Endothelial cell of umbilical vein (primary cell): ENCODE data around the gene SAMD5. TPM values are rescaled to one million over a fixed set of nuclear protein-coding genes. Genes with fewer than 3 reads are reported as not detected.

Source experiments
- BruUV-seq: library from RNA; stranded (reverse); fragments of 400-500 nt; replicated peaks from 2 replicates; lab custom pipeline; 2021; lab: Mats Ljungman, UMichigan
- CTCF ChIA-PET: fragments of 300-600, 350-600 bp; sonication (Branson Sonifier 250); formaldehyde crosslinking; loops from one replicate; lab custom pipeline; 2021; ENCODE audit warnings: antibody characterized with exemption, inconsistent platforms; lab: Charles Lee
- POLR2A ChIA-PET: fragments of 300-600, 350-600 bp; sonication (Branson Sonifier 250); formaldehyde crosslinking; loops from one replicate; lab custom pipeline; 2021; ENCODE audit warnings: antibody characterized with exemption, inconsistent platforms; lab: Charles Lee
- DNase-seq: peaks from one replicate; pipeline ENCODE4 v3.0.0-alpha.2; 2011; ENCODE audit warnings: low read depth, low spot score
- FAIRE-seq: peaks from 2 replicates; lab custom pipeline; 2011; peaks lifted over from hg19 to GRCh38; lab: Jason Lieb, UNC
- H2AFZ ChIP-seq: 2 replicates; pipeline ENCODE4 v1.6.0; 2012; ENCODE audit warnings: low read depth, low read length, control low read depth, inconsistent platforms
- H3K27ac ChIP-seq: 2 replicates; pipeline ENCODE4 v1.5.1; 2011; ENCODE audit warnings: low read depth, mild to moderate bottlenecking, control low read depth, low read length, moderate library complexity; ENCODE audit not compliant: insufficient read depth
- H3K27me3 ChIP-seq, 2 experiments: 2 replicates each; pipeline versions ENCODE4 v1.6.0 to v1.6.1; 2011; ENCODE audit warnings: low read length in 2 of 2, mixed read lengths in 1 of 2; ENCODE audit not compliant: control insufficient read depth in 2 of 2, insufficient read depth in 2 of 2
- H3K36me3 ChIP-seq, 2 experiments: 2 replicates in 1 of 2; 3 replicates in 1 of 2; pipeline ENCODE4 v1.5.1; 2011; ENCODE audit warnings: low read length in 2 of 2, mild to moderate bottlenecking in 1 of 2, moderate library complexity in 1 of 2; ENCODE audit not compliant: control insufficient read depth in 2 of 2, insufficient read depth in 2 of 2; ENCODE audit errors: extremely low read depth in 1 of 2
- H3K4me1 ChIP-seq: 3 replicates; pipeline ENCODE4 v1.5.1; 2011; ENCODE audit warnings: mild to moderate bottlenecking, low read length; ENCODE audit not compliant: control insufficient read depth, insufficient read depth; ENCODE audit errors: extremely low read depth
- H3K4me2 ChIP-seq: 2 replicates; pipeline ENCODE4 v1.6.1; 2011; ENCODE audit warnings: low read length, control low read depth, mixed read lengths; ENCODE audit not compliant: insufficient read depth
- H3K4me3 ChIP-seq, 3 experiments: fragments of 200-600 bp in 1 of 3; sonication (generic), shearing (Covaris generic) in 1 of 3; replicated peaks in 1 of 3; 2 replicates each; pipeline ENCODE4 v1.5.1; 2011 to 2016; ENCODE audit warnings: control low read depth in 3 of 3, low read length in 3 of 3, mild to moderate bottlenecking in 2 of 3, inconsistent platforms in 1 of 3, low read depth in 1 of 3, moderate library complexity in 1 of 3; ENCODE audit not compliant: insufficient read depth in 1 of 3
- H3K79me2 ChIP-seq: 2 replicates; pipeline ENCODE4 v1.6.0; 2012; ENCODE audit warnings: low read length, inconsistent platforms; ENCODE audit not compliant: control insufficient read depth, insufficient read depth
- H3K9ac ChIP-seq: replicated peaks from 2 replicates; pipeline ENCODE3; 2011; ENCODE audit warnings: low read length, control low read depth; ENCODE audit not compliant: insufficient read depth; ENCODE audit errors: extremely low read depth
- H3K9me1 ChIP-seq: replicated peaks from 3 replicates; pipeline ENCODE4 v1.6.0; 2011; ENCODE audit warnings: mild to moderate bottlenecking, low read length; ENCODE audit not compliant: control insufficient read depth, insufficient read depth; ENCODE audit errors: extremely low read depth
- H3K9me3 ChIP-seq: replicated peaks from 2 replicates; pipeline ENCODE4 v1.5.1; 2012; ENCODE audit warnings: low read length, inconsistent platforms; ENCODE audit not compliant: control insufficient read depth, insufficient read depth
- H4K20me1 ChIP-seq: replicated peaks from 2 replicates; pipeline ENCODE3; 2011; ENCODE audit warnings: mild to moderate bottlenecking, low read length; ENCODE audit not compliant: control insufficient read depth, insufficient read depth; ENCODE audit errors: extremely low read depth
- EZH2 ChIP-seq: IDR thresholded peaks from 2 replicates; pipeline ENCODE4 v1.6.1; 2012; ENCODE audit warnings: borderline replicate concordance, low read depth, mild to moderate bottlenecking, moderate library complexity, low read length, inconsistent platforms; ENCODE audit not compliant: severe bottlenecking
- FOS ChIP-seq: IDR thresholded peaks from 2 replicates; pipeline ENCODE4 v1.6.1; 2011; ENCODE audit warnings: mild to moderate bottlenecking, low read length, moderate library complexity, borderline replicate concordance; ENCODE audit not compliant: insufficient read depth
- GATA2 ChIP-seq: IDR thresholded peaks from 2 replicates; pipeline ENCODE4 v1.7.0; 2011; ENCODE audit warnings: low read depth, mild to moderate bottlenecking, moderate library complexity, mixed read lengths, low read length; ENCODE audit not compliant: insufficient read length, insufficient read depth
- JUN ChIP-seq: IDR thresholded peaks from 2 replicates; pipeline ENCODE4 v1.6.1; 2011; ENCODE audit warnings: borderline replicate concordance, low read depth; ENCODE audit not compliant: insufficient read length, insufficient read depth
- MAX ChIP-seq: IDR thresholded peaks from 2 replicates; pipeline ENCODE4 v1.6.1; 2011; ENCODE audit not compliant: insufficient read depth, insufficient read length
- MYC ChIP-seq: IDR thresholded peaks from one replicate; pipeline ENCODE4 v1.6.1; 2011; ENCODE audit warnings: mild to moderate bottlenecking, low read depth, low read length
- POLR2A ChIP-seq: IDR thresholded peaks from 2 replicates; pipeline ENCODE4 v1.6.1; 2012; ENCODE audit warnings: low read depth, mild to moderate bottlenecking, control low read depth, low read length
- POLR2AphosphoS5 ChIP-seq: IDR thresholded peaks from 2 replicates; pipeline ENCODE4 v1.6.1; 2012; ENCODE audit warnings: low read depth, mild to moderate bottlenecking, control low read depth, low read length, moderate library complexity; ENCODE audit not compliant: insufficient read depth
- dilution Hi-C: fragments of 300-500 bp; cut with MboI; formaldehyde crosslinking; loops from one replicate; pipeline ENCODE4 v1.15.0; 2019; ENCODE audit warnings: low sequenced_read_pairs; ENCODE audit not compliant: extremely low pct_ligation_motif_present
- intact Hi-C: fragments of 100-400 bp; cut with micrococcal nuclease; formaldehyde crosslinking; loops from one replicate; pipeline ENCODE4 v1.10.0; 2022
- polyA plus RNA-seq, 4 experiments: library from polyadenylated mRNA; depleted of rRNA in 3 of 4; stranded (reverse) in 3 of 4; unstranded in 1 of 4; fragments of >200 nt; gene quantifications; 2 replicates each; pipeline versions ENCODE4 v1.2.1 to v1.2.3, GENCODE V29; 2011 to 2012; ENCODE audit warnings: missing spikeins in 1 of 4
- total RNA-seq: library from RNA; stranded (reverse); gene quantifications from 2 replicates; pipeline ENCODE4 v1.2.3, GENCODE V29; 2021
- TF ChIP-seq, protein P1 (sequence below), 2 donors: IDR thresholded peaks; 1 replicate in 1 of 2; 2 replicates in 1 of 2; pipeline ENCODE4 v1.5.1; 2011; ENCODE audit warnings: low read length in 2 of 2, mild to moderate bottlenecking in 2 of 2, moderate library complexity in 2 of 2, control low read depth in 1 of 2, inconsistent platforms in 1 of 2, low read depth in 1 of 2; ENCODE audit not compliant: insufficient read depth in 1 of 2; ENCODE audit errors: extremely low read depth in 1 of 2

SAMD5 gene
- total and polyA plus RNA-seq, 2 donors (not counting 3 experiments of a cell fraction or from before 2014, with no cell fraction given), result 0.75 to 6.9 TPM

DNA sequence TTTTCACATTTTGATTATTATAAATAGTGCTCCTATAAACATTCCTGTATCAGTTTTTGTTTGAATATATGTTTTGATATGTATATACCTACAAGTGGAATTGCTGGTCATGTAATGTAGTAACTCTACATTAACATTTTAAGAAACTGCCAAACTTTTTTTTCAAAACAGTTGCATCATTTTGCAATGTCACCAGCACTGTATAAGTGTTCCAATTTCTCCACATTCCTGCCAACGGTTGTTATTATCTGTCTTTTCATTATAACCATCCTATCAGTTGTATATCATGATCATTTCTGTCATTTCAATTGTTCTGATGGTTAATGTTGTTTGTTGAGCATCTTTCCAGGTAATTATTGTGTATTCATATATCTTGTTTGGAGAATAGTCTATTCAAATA is 44.8 kb upstream of the SAMD5 start:
- no peak overlapping the region for H3K4me2 ChIP-seq
- H3K9me3 ChIP-seq, result no peaks in the 10 kb centered on the region
- ChIA-PET POLR2A (interaction anchor here (0.7 kb wide), 1 partner anchor 26 kb away, joined by 5 read pairs; no protein-coding TSS in a partner anchor), CTCF (no interaction called here)
- no peak overlapping the region for H3K9ac ChIP-seq
- H3K27ac ChIP-seq, result no peak overlapping the region
- no peak overlapping the region for H3K4me3 ChIP-seq
- H3K9me1 ChIP-seq, result no peaks in the 10 kb centered on the region
- DNase-seq, result no peak
- H3K27me3 ChIP-seq, result peaks cover 0 to 3% of the 10 kb centered on the region in 2 experiments
- no peak overlapping the region for H2AFZ ChIP-seq
- H4K20me1 ChIP-seq, result no peaks in the 10 kb centered on the region
- BruUV-seq, result no TSS peak
- TF ChIP-seq JUN, result no peak
- no peak for TF ChIP-seq MAX
- TF ChIP-seq POLR2AphosphoS5, result no peak
- no peak for TF ChIP-seq GATA2
- TF ChIP-seq FOS, result no peak
- TF ChIP-seq EZH2, result no peak
- no peak for TF ChIP-seq MYC
- TF ChIP-seq, protein P1, sequence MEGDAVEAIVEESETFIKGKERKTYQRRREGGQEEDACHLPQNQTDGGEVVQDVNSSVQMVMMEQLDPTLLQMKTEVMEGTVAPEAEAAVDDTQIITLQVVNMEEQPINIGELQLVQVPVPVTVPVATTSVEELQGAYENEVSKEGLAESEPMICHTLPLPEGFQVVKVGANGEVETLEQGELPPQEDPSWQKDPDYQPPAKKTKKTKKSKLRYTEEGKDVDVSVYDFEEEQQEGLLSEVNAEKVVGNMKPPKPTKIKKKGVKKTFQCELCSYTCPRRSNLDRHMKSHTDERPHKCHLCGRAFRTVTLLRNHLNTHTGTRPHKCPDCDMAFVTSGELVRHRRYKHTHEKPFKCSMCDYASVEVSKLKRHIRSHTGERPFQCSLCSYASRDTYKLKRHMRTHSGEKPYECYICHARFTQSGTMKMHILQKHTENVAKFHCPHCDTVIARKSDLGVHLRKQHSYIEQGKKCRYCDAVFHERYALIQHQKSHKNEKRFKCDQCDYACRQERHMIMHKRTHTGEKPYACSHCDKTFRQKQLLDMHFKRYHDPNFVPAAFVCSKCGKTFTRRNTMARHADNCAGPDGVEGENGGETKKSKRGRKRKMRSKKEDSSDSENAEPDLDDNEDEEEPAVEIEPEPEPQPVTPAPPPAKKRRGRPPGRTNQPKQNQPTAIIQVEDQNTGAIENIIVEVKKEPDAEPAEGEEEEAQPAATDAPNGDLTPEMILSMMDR (IDR thresholded peaks at IDR 0.05; ENCODE audit: extremely low read depth in 1 of 2, insufficient read depth in 1 of 2, low read depth in 1 of 2, low read length in 2 of 2), result no peak
- TF ChIP-seq POLR2A, result no peak
- H3K79me2 ChIP-seq, result no peaks in the 10 kb centered on the region
- no peak for FAIRE-seq
- intact Hi-C loops, result no loop called here
- dilution Hi-C loops, result no loop called here
- H3K36me3 ChIP-seq, result no peaks in the 10 kb centered on the region
- no peaks in the 10 kb centered on the region for H3K4me1 ChIP-seq
